Endothelial cell of umbilical vein (primary cell): ENCODE data around the gene DERL3. TPM values are rescaled to one million over a fixed set of nuclear protein-coding genes. Genes with fewer than 3 reads are reported as not detected.

Experiments
- BruUV-seq: library from RNA; stranded (reverse); fragments of 400-500 nt; replicated peaks from 2 replicates; lab custom pipeline; 2021; lab: Mats Ljungman, UMichigan
- CTCF ChIA-PET: fragments of 300-600, 350-600 bp; sonication (Branson Sonifier 250); formaldehyde crosslinking; loops from one replicate; lab custom pipeline; 2021; ENCODE audit warnings: antibody characterized with exemption, inconsistent platforms; lab: Charles Lee
- POLR2A ChIA-PET: fragments of 300-600, 350-600 bp; sonication (Branson Sonifier 250); formaldehyde crosslinking; loops from one replicate; lab custom pipeline; 2021; ENCODE audit warnings: antibody characterized with exemption, inconsistent platforms; lab: Charles Lee
- DNase-seq: peaks from one replicate; pipeline ENCODE4 v3.0.0-alpha.2; 2011; ENCODE audit warnings: low read depth, low spot score
- FAIRE-seq: peaks from 2 replicates; lab custom pipeline; 2011; peaks lifted over from hg19 to GRCh38; lab: Jason Lieb, UNC
- H2AFZ ChIP-seq: 2 replicates; pipeline ENCODE4 v1.6.0; 2012; ENCODE audit warnings: low read depth, low read length, control low read depth, inconsistent platforms
- H3K27ac ChIP-seq: 2 replicates; pipeline ENCODE4 v1.5.1; 2011; ENCODE audit warnings: low read depth, mild to moderate bottlenecking, control low read depth, low read length, moderate library complexity; ENCODE audit not compliant: insufficient read depth
- H3K27me3 ChIP-seq, 2 experiments: 2 replicates each; pipeline versions ENCODE4 v1.6.0 to v1.6.1; 2011; ENCODE audit warnings: low read length in 2 of 2, mixed read lengths in 1 of 2; ENCODE audit not compliant: control insufficient read depth in 2 of 2, insufficient read depth in 2 of 2
- H3K36me3 ChIP-seq, 2 experiments: 2 replicates in 1 of 2; 3 replicates in 1 of 2; pipeline ENCODE4 v1.5.1; 2011; ENCODE audit warnings: low read length in 2 of 2, mild to moderate bottlenecking in 1 of 2, moderate library complexity in 1 of 2; ENCODE audit not compliant: control insufficient read depth in 2 of 2, insufficient read depth in 2 of 2; ENCODE audit errors: extremely low read depth in 1 of 2
- H3K4me1 ChIP-seq: 3 replicates; pipeline ENCODE4 v1.5.1; 2011; ENCODE audit warnings: mild to moderate bottlenecking, low read length; ENCODE audit not compliant: control insufficient read depth, insufficient read depth; ENCODE audit errors: extremely low read depth
- H3K4me2 ChIP-seq: 2 replicates; pipeline ENCODE4 v1.6.1; 2011; ENCODE audit warnings: low read length, control low read depth, mixed read lengths; ENCODE audit not compliant: insufficient read depth
- H3K4me3 ChIP-seq, 3 experiments: fragments of 200-600 bp in 1 of 3; sonication (generic), shearing (Covaris generic) in 1 of 3; replicated peaks in 1 of 3; 2 replicates each; pipeline ENCODE4 v1.5.1; 2011 to 2016; ENCODE audit warnings: control low read depth in 3 of 3, low read length in 3 of 3, mild to moderate bottlenecking in 2 of 3, inconsistent platforms in 1 of 3, low read depth in 1 of 3, moderate library complexity in 1 of 3; ENCODE audit not compliant: insufficient read depth in 1 of 3
- H3K79me2 ChIP-seq: 2 replicates; pipeline ENCODE4 v1.6.0; 2012; ENCODE audit warnings: low read length, inconsistent platforms; ENCODE audit not compliant: control insufficient read depth, insufficient read depth
- H3K9ac ChIP-seq: replicated peaks from 2 replicates; pipeline ENCODE3; 2011; ENCODE audit warnings: low read length, control low read depth; ENCODE audit not compliant: insufficient read depth; ENCODE audit errors: extremely low read depth
- H3K9me1 ChIP-seq: replicated peaks from 3 replicates; pipeline ENCODE4 v1.6.0; 2011; ENCODE audit warnings: mild to moderate bottlenecking, low read length; ENCODE audit not compliant: control insufficient read depth, insufficient read depth; ENCODE audit errors: extremely low read depth
- H3K9me3 ChIP-seq: replicated peaks from 2 replicates; pipeline ENCODE4 v1.5.1; 2012; ENCODE audit warnings: low read length, inconsistent platforms; ENCODE audit not compliant: control insufficient read depth, insufficient read depth
- H4K20me1 ChIP-seq: replicated peaks from 2 replicates; pipeline ENCODE3; 2011; ENCODE audit warnings: mild to moderate bottlenecking, low read length; ENCODE audit not compliant: control insufficient read depth, insufficient read depth; ENCODE audit errors: extremely low read depth
- EZH2 ChIP-seq: IDR thresholded peaks from 2 replicates; pipeline ENCODE4 v1.6.1; 2012; ENCODE audit warnings: borderline replicate concordance, low read depth, mild to moderate bottlenecking, moderate library complexity, low read length, inconsistent platforms; ENCODE audit not compliant: severe bottlenecking
- FOS ChIP-seq: IDR thresholded peaks from 2 replicates; pipeline ENCODE4 v1.6.1; 2011; ENCODE audit warnings: mild to moderate bottlenecking, low read length, moderate library complexity, borderline replicate concordance; ENCODE audit not compliant: insufficient read depth
- GATA2 ChIP-seq: IDR thresholded peaks from 2 replicates; pipeline ENCODE4 v1.7.0; 2011; ENCODE audit warnings: low read depth, mild to moderate bottlenecking, moderate library complexity, mixed read lengths, low read length; ENCODE audit not compliant: insufficient read length, insufficient read depth
- JUN ChIP-seq: IDR thresholded peaks from 2 replicates; pipeline ENCODE4 v1.6.1; 2011; ENCODE audit warnings: borderline replicate concordance, low read depth; ENCODE audit not compliant: insufficient read length, insufficient read depth
- MYC ChIP-seq: IDR thresholded peaks from one replicate; pipeline ENCODE4 v1.6.1; 2011; ENCODE audit warnings: mild to moderate bottlenecking, low read depth, low read length
- POLR2A ChIP-seq: IDR thresholded peaks from 2 replicates; pipeline ENCODE4 v1.6.1; 2012; ENCODE audit warnings: low read depth, mild to moderate bottlenecking, control low read depth, low read length
- POLR2AphosphoS5 ChIP-seq: IDR thresholded peaks from 2 replicates; pipeline ENCODE4 v1.6.1; 2012; ENCODE audit warnings: low read depth, mild to moderate bottlenecking, control low read depth, low read length, moderate library complexity; ENCODE audit not compliant: insufficient read depth
- dilution Hi-C: fragments of 300-500 bp; cut with MboI; formaldehyde crosslinking; loops from one replicate; pipeline ENCODE4 v1.15.0; 2019; ENCODE audit warnings: low sequenced_read_pairs; ENCODE audit not compliant: extremely low pct_ligation_motif_present
- intact Hi-C: fragments of 100-400 bp; cut with micrococcal nuclease; formaldehyde crosslinking; loops from one replicate; pipeline ENCODE4 v1.10.0; 2022
- polyA plus RNA-seq, 4 experiments: library from polyadenylated mRNA; depleted of rRNA in 3 of 4; stranded (reverse) in 3 of 4; unstranded in 1 of 4; fragments of >200 nt; gene quantifications; 2 replicates each; pipeline versions ENCODE4 v1.2.1 to v1.2.3, GENCODE V29; 2011 to 2012; ENCODE audit warnings: missing spikeins in 1 of 4
- total RNA-seq: library from RNA; stranded (reverse); gene quantifications from 2 replicates; pipeline ENCODE4 v1.2.3, GENCODE V29; 2021
- TF ChIP-seq, protein P1 (sequence below), 2 donors: IDR thresholded peaks; 1 replicate in 1 of 2; 2 replicates in 1 of 2; pipeline ENCODE4 v1.5.1; 2011; ENCODE audit warnings: low read length in 2 of 2, mild to moderate bottlenecking in 2 of 2, moderate library complexity in 2 of 2, control low read depth in 1 of 2, inconsistent platforms in 1 of 2, low read depth in 1 of 2; ENCODE audit not compliant: insufficient read depth in 1 of 2; ENCODE audit errors: extremely low read depth in 1 of 2
- TF ChIP-seq, protein P2 (sequence below): IDR thresholded peaks from 2 replicates; pipeline ENCODE4 v1.6.1; 2011; ENCODE audit not compliant: insufficient read depth, insufficient read length

DERL3 gene
- total and polyA plus RNA-seq, 2 donors (not counting 3 experiments of a cell fraction or from before 2014, with no cell fraction given): 3.4 to 3.8 TPM

GRCh38 chr22:23829845-23830372, 8.9 kb downstream of the DERL3 start:
- dilution Hi-C loops (no loop called here), intact Hi-C loops (no loop called here)
- H3K79me2 ChIP-seq: no peaks in the 10 kb centered on the region
- H3K27me3 ChIP-seq: no peaks in the 10 kb centered on the region
- no peak for FAIRE-seq
- H2AFZ ChIP-seq: no peak overlapping the region
- no peaks in the 10 kb centered on the region for H3K9me1 ChIP-seq
- ChIA-PET POLR2A (no interaction called here), CTCF (interaction anchor here (0.6 to 1.5 kb wide), 2 partner anchors 18 to 20 kb away, joined by 4 to 5 read pairs; no protein-coding TSS in a partner anchor)
- H3K27ac ChIP-seq: no peak overlapping the region
- no peak for DNase-seq
- no peaks in the 10 kb centered on the region for H3K9me3 ChIP-seq
- H3K4me2 ChIP-seq: no peak overlapping the region
- BruUV-seq: no TSS peak
- no peaks in the 10 kb centered on the region for H4K20me1 ChIP-seq
- H3K36me3 ChIP-seq: peaks cover 19 to 53% of the 10 kb centered on the region in 2 experiments
- H3K9ac ChIP-seq: no peak overlapping the region
- H3K4me3 ChIP-seq: no peak overlapping the region
- TF ChIP-seq FOS: no peak
- TF ChIP-seq JUN: no peak
- TF ChIP-seq, protein P1, sequence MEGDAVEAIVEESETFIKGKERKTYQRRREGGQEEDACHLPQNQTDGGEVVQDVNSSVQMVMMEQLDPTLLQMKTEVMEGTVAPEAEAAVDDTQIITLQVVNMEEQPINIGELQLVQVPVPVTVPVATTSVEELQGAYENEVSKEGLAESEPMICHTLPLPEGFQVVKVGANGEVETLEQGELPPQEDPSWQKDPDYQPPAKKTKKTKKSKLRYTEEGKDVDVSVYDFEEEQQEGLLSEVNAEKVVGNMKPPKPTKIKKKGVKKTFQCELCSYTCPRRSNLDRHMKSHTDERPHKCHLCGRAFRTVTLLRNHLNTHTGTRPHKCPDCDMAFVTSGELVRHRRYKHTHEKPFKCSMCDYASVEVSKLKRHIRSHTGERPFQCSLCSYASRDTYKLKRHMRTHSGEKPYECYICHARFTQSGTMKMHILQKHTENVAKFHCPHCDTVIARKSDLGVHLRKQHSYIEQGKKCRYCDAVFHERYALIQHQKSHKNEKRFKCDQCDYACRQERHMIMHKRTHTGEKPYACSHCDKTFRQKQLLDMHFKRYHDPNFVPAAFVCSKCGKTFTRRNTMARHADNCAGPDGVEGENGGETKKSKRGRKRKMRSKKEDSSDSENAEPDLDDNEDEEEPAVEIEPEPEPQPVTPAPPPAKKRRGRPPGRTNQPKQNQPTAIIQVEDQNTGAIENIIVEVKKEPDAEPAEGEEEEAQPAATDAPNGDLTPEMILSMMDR (IDR thresholded peaks at IDR 0.05; ENCODE audit: extremely low read depth in 1 of 2, insufficient read depth in 1 of 2, low read depth in 1 of 2, low read length in 2 of 2): no peak
- TF ChIP-seq, protein P2, sequence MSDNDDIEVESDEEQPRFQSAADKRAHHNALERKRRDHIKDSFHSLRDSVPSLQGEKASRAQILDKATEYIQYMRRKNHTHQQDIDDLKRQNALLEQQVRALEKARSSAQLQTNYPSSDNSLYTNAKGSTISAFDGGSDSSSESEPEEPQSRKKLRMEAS: no peak
- no peak for TF ChIP-seq POLR2AphosphoS5
- no peak for TF ChIP-seq POLR2A
- TF ChIP-seq GATA2: no peak
- TF ChIP-seq MYC: no peak
- TF ChIP-seq EZH2: no peak
- H3K4me1 ChIP-seq: no peaks in the 10 kb centered on the region
